Fibroblast of upper back skin (primary cell): ENCODE results near the gene TAF4.
A peak's percentile ranks its signal among the peaks of the same experiment; 100 is the strongest.
"Not testable (repeated sequence)": the region's sequence is repeated elsewhere in the genome, so short reads cannot be mapped to it uniquely, and the experiment has no call there.

Source experiments
- DNase-seq: peaks from one replicate; pipeline ENCODE4 v3.0.0-alpha.2; 2013

The TAF4 gene

DNA sequence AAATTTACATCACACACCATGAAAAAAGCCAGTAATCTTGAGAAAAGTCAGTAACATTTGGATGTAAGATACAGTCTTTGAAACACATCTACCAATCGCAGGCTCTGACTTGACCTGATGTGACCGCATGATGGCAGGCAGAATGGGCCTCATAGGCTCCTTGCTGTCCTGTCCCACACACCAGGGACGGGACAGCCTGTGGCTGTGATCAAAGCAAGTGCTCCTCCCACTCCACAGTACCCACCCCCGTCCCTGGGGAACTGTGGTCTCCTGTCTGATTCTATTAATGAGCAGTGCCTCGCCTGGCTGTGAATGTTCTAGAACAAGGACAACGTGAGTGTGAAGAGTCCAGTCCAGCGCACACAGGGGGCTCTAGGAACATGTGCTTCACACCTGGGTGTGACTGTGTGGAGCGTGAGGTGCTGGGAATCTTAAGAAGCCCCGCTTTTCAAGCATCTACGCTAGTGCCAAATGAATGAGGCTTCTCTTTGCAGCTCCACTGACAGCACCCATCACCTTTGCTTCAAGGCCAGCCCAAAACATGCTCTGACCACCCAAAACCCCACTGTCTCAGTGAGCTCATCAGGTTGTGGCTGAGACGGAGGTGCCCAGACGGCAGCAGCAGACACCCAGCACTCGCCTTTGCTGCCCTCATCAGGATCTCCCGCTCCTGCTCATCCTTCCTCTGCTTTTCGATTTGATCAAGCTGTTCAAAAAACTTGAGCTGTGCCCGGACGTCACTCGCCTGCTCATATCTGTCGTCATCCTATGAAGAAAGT lies 67.1 kb downstream of the TAF4 start:
- no peak for DNase-seq

DNA sequence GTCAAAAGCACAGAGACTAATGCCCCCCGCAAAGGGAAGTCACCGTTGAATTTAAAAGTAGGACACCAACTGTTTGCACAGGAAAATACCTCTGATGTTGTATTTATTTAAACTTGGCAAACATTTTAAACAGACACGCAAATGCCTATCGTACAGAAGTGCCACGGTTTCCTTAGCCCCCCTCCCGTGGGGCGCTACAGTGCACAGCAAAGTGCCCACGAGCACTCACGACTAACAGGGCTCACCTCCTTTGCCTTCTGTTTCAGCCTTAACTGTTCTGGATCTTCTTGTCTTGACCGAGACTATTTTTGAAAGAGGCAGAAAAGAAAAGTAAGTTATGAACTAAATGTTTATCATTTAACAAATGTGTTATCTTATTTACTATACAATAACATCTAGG lies 67.8 kb downstream of the TAF4 start:
- DNase-seq: no peak

DNA sequence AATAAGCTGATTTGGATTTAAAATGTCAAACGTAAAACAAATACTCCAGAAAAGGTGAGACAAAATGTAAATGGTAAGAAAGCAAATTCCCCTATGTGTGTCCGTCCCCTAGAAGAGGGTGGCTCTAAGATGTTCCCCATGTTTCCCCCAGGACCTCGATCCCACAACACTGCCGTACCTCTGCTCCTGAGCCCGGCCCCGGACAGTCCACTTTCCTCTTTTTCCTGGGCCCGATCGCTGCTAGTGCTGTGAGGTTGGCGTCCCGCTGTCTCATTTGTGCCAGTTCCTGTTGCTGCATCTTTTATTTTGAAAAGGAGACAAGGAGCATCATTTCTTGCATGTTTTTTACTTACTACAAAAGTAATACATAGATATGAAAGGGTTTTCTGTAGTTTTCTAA lies 68.3 kb downstream of the TAF4 start:
- DNase-seq: no peak

DNA sequence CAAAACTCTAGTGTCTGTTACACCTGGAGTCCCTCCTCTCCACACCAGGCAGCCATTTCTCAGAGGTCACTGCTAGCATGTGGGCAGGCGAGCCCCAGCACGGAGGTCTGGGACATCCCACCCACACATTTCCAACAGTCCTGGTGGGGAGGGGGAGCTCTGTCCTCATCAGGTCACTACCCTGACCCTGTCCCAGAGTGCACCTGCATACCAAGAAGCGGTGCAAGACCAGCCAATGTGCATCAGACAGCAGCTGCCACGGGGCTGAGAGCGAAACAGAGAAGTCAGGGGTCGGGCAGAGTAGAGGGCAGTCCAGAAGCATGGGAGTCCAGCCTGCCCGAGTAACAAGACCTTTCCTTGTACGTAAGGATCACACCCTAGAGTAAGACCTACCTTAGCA lies 71.1 kb downstream of the TAF4 start:
- DNase-seq: no peak

DNA sequence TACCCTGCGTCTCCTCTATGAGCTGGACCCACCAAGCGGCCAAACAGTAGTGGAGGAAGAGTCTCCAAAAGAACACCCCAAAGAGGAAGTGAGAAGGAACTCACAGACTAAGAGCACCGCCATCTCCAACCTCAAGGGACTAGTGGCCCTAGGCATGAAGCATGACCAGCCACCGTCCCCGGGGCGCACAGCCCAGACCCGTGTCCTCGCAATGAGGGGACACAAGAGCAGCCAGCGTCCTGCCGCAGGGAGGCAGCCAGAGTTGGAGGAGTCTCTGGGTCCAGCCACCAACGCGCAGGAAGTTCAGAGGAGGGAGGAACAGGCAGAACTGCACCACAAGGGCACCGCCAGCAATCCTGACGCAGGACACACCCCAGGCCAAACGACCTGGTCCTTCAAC lies 72.6 kb downstream of the TAF4 start:
- no peak for DNase-seq

DNA sequence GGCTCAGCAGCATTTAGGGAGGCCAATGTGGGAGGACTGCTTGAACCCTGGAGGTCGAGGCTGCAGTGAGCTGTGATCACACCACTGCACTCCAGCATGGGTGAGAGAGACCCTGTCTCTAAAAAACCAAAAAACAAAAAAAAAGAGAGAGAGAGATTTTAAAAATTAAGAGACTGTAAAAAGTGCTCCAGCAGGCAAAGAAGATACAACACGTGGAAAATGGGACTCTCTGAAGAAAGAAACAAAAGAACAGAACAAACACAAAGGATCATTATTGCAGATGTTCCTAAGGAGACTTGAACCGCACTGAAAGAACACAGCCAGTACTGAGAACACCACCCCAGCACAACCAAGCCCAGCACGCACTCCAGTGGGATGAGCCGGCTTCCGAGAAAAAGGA lies 74.2 kb downstream of the TAF4 start:
- DNase-seq: no peak

DNA sequence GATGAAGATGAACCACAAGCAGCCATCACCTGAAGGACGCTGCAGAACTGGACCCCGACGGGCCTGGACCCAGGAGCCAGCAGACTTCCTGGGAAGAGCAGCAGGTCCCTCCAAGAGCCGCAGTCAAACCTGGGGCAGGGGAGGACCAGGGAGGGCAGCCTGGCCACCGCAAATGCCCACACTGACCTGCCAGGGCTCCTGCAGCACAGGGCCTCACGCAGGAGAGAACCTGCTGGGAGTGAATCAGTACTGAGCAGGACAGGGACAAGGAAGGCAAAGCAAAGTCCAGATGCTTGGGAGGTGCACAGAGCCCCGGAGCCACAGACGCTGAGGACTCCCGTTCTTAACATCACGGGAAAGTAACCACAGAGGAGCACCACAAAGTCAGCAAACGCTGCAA lies 75.2 kb downstream of the TAF4 start:
- DNase-seq: no peak

DNA sequence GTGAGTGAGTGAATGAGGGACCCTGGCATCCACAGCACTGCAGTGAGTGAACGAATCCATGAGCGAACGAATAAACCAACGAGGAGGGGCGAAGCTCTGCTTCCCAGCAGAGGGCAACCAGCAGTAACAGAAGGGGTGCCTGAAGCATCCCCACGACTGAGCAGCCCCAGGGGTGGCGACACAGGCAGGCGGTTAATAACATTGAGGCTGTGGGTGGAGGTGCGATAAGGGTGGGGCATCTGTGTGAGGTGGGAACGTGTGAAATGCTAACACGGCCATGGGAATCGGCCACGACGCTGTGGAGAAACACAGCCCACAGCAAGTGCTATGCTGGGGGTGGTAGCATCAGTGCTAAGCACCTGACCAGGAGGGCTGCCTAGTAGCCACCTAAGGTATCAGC lies 75.9 kb downstream of the TAF4 start:
- no peak for DNase-seq

DNA sequence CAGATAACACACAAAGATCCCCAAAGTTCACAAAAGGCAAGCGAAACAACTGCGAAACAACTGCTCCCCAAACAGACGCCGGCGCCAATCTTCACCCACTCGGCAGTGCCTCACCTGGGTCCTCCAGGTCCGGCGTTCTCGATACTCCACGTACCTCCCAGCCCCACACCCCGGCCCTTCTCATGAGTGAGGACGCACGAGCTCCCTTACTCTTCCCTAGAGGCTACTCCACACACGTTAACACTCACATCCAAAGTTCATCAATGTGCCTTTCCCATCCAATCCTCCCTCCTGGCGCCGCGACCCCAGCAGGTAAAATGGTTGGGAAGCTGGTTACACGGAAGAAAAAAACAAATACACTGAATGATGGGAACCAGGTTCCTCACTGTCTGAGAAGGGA lies 77.0 kb downstream of the TAF4 start:
- no peak for DNase-seq

DNA sequence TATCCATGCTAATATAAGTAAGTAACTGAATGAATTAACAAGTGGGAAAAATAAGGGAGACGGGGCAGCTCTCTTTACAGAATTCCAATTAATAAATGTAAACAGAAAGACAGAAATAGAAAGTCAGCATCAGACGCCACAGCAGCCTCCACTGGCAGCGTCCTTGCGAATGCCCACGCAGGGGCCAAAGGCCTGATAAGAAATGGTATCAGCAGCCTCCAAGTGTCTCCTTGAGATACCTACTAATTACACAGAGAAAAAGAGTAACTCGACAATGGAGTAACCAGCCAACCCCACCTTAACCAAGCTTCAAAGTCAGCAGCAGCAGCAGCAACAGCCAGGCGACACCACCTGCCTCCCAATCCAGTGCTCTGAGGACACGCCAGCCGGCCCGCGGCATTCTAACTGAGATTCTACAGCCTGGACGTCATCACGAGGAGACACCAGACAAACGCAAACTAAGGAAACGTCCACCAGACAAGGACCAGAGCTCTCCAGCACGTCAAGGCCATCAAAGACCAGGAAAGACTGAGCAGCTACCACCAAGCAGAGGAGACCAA lies 78.8 kb downstream of the TAF4 start:
- no peak for DNase-seq

DNA sequence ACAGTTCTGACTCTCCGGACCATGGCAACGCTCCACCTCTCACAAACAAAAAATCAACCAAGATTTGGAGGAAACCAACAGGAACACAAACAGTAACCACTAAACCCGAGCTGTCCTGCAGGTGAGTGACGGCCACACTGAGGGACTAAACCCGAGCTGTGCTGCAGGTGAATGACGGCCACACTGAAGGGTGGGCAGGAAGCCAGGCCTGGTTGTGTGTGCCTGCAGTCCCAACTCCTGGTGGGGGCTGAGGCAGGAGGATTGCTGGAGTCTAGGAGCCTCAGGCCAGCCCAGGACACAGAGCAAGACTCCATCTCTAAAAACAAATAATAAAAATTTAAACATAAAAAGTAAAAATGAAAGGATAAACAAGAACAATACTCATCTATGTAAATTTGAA lies 80.6 kb downstream of the TAF4 start:
- DNase-seq: no peak

DNA sequence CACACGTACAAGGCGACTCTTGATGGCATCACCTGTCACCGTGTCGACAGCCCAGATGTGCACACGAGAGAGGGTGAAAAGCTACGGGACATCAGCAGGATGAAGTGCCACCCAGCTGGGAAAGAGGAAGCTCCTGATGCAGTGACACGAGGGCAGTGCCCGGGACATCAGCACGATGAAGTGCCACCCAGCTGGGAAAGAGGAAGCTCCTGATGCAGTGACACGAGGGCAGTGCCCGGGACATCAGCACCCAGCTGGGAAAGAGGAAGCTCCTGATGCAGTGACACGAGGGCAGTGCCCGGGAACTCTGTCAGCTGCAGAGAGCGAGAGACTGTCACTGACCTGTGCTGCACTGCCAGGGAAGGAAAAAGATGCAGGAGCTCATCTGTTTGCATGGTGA lies 81.2 kb downstream of the TAF4 start:
- not testable (repeated sequence) for DNase-seq

DNA sequence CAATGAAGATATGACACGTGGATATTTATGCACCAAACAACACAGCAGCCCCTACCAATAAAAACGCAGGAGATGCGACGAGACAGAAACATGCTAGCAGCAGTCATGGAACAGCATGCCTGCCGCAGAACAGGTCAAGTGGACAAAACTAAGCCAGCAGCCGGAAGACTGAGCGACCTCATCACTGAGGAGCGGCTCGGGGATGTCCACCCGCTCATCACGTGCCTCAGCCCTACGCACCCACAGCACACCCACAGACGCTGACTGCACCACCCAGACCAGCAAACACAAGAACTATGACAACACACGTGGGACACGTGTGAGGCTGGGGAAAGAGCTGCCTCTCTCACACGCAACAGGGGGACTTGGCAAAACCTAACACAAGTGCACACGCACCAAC lies 81.7 kb downstream of the TAF4 start:
- DNase-seq: no peak

DNA sequence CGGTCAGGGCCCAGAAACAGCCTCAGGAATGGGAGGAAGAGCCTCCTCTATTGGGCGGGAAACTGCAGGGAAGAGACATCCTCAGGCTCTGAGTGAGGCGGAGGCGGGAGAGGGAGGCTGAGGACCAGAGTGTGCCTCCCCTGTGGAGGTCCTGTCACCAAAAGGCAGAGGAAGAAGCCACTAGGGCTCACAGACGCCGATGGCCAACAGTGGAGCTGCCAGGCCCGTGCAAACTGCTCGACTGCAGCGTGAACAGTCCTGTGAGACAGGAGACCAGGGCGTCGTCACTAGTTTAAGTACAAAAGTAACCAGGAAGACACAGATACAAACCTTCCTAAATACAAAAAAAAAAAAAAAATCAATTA lies 82.7 kb downstream of the TAF4 start:
- DNase-seq: no peak

DNA sequence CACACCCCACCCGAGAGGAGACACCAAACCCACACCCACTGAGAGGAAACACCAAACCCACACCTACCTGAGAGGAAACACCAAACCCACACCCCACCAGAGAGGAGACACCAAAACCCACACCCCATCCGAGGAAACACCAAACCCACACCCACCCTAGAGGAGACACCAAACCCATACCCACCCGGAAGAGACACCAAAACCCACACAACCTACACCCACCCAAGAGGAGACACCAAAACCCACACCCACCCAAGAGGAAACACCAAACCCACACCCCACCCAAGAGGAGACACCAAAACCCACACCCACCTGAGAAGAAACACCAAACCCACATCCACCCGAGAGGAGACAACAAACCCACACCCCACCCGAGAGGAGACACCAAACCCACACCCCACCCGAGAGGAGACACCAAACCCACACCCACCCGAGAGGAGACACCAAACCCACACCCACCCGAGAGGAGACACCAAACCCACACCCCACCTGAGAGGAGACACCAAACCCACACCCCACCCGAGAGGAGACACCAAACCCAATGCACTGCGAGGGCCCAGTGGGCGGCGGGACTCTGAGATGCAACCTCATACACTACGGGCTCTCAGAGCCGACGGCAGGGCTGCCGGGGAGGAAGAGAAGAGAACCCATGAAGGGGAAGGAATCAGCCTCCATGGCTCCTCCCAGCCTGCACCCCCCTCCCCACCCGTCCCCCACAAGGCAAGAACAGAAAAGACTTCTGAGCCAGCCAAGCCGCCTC lies 83.3 kb downstream of the TAF4 start:
- DNase-seq: no peak

DNA sequence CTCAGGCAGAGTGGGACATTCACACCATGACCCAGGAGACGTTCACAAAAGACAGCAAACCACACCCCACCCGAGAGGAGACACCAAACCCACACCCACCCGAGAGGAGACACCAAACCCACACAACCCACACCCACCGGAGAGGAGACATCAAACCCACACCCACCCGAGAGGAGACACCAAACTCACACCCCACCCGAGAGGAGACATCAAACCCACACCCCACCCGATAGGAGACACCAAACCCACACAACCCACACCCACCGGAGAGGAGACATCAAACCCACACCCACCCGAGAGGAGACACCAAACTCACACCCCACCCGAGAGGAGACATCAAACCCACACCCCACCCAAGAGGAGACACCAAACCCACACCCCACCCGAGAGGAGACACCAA lies 84.0 kb downstream of the TAF4 start:
- DNase-seq: not testable (repeated sequence)

DNA sequence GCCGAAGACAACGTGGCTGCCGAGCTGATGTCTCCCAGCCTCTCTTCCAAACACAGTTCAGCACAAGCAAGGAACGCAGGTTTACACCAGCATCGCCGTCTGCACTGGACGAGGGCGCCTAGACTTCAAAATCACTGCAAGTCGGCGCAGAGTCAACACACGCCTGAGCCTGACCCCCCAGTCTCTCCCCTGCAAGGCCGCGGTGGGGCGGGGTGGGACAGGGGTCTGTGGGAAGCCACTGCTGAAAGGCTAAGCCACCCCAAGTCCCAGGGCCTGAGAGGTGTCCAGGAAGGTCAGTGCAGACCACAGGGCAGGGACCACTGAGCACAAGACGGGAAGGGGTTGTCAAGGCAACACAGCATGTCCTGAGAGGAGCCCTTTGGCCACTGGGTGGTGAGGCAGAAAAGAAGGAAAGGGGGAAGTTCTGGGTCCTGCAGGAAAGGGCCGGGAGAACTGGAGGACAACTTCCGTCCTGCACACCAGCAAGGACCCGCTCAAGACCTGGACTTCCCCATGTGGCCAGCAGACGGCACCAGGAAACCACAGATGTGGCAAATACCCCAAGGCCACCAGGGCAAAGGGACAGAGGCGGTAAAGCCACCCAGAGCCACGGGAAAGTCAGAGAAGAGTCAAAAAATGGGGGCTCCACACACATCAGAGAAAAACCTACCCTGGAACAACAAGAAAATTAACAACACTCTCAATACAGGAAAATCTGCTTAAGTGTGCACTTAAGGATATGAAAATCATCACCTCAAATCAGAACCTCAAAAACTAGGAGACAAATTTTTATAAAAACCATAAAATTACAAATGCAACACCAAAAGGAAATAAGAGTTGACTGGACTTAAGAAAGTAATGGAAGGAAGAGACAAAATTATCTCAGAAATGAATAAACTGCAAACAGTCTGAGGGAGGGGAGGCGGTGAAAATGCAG lies 84.8 kb downstream of the TAF4 start:
- DNase-seq: peak; percentile 4

DNA sequence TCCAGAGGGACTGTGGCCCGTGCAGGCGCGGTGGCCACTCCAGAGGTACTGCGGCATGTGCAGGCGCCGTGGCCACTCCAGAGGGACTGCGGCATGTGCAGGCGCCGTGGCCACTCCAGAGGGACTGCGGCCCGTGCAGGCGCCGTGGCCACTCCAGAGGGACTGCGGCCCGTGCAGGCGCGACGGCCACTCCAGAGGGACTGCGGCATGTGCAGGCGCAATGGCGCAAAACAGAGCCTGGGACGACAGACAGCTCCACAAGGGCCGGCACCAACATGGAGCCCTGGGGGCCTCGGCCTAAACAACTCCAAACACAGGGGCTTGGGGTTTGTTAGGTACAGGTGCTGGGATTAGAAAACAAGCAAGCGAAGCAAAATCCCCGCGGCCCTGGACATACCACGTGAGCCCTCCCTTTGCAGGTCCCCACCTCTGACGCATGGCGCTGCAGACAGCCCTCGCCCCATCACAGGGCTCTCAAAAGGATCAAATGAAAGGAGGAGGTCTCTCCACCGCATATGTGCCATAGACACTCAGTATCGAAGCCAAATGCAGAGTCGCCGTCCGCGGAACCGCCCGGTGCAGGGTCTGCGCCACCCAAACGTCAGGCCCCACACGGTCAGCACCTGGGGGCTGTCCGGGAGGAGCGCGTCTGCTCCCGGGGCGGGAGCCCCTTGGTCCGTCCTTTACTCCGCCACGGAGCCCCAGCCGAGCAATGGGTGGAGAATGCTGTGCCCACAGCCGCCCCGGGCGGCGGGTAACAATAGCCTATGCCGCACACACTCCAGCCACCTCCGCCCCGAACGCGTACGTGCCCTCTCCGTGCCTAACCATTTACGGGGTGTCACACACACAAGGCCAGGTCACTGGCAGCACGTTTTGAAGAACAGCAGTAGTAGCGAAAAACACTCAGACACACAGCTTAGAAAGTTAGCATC lies 85.7 kb downstream of the TAF4 start:
- DNase-seq: no peak

DNA sequence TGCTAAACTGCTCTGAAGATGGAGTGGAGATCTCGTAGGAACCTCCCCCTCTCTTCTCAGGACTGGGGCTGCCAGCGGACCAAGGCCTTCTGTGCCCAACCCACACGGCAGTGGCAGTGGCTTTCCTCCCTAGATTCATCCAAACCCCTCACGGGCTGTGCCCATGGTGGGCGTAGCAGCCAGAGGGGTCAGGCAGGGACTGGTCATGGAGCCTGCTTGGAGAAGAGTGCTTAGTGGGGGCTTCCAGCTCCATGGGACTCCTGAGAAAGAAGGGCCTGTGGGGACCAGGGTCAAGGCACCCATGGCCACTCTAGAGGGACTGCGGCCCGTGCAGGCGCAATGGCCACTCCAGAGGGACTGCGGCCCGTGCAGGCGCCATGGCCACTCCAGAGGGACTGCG lies 86.6 kb downstream of the TAF4 start:
- no peak for DNase-seq

DNA sequence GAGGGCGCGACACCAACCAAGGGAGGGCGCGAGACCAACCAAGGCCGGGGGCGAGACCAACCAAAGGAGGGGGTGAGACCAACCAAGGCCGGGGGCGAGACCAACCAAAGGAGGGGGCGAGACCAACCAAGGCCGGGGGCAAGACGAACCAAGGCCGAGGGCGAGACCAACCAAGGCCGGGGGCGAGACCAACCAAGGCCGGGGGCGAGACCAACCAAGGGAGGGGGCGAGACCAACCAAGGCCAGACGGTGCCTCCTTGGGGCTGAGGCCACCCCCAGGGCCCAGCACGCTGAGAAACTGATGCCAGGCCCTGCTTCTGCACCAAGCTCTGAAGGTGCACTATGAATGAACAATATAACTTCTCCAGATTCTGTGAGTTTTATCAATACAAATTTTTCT lies 87.2 kb downstream of the TAF4 start:
- no peak for DNase-seq

DNA sequence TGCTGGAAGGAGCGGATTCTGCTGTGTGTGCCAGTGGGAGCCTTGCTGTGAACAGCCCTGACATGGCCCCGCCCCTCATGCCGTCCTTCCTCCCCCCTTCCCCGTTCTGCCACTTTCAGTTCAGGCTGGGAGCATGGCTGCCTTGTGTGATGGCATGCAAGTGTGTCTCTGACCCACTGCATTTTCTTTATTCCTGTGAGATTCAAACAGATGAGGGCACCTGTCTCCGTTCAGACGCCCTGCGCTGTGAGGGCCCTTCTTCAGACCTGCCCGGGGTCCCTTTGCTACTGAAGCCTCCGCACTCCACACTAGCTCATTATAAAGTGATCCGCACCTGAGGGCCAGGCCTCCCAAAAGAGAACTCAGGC lies 88.3 kb downstream of the TAF4 start:
- DNase-seq: no peak
